ENCODE measurements around the gene POLDIP3.
"Not testable (repeated sequence)": the region's sequence is repeated elsewhere in the genome, so short reads cannot be mapped to it uniquely, and the experiment has no call there.

Gene POLDIP3

DNA sequence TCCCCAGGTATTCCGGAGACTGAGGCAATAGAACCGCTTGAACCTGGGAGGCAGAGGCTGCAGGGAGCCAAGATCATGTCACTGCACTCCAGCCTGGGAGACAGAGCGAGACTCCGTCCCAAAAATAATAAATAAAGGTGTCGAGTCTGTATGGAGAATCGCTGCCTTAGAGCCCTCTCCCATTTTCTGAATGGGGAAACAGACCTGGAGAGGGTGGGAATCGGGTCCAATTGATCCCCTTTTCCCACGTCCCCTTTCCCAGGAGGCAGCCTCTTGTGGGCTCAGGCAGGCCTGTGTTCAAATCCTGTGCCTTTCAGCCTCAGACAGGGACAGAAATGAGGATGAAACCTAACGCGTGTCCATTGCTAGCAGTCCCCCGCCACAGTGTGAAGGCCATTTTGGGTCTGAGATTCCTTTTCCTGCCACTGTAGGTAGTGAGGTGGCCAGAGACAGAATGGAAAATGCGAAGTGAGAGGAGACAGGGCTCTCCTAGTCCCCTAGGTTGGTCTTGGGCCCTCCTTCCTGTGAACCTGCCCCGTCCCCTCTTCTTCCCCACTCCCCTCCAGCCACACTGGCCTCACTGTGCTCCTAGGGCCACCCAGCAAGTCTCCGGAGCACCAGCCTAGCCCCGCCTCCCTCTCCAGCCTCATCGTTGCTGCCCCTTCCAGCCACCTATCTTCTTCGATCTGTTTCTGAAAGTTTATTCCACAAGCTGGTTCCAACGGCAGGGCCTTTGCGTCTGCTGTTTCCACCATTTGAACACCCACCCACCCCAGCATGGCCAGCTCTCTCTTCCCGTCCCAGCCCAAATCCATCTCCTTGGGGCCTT is 2.7 kb upstream of the POLDIP3 start:
- H3K4me1 Mint-ChIP-seq (ENCODE audit: low read depth) = peaks cover 31% of the 10 kb centered on the region
- no peak overlapping the region for H3K27ac Mint-ChIP-seq
- peaks cover 10% of the 10 kb centered on the region for H3K36me3 Mint-ChIP-seq (ENCODE audit: low read depth)
- no peaks in the 10 kb centered on the region for H3K27me3 Mint-ChIP-seq (ENCODE audit: low read depth)
- no peaks in the 10 kb centered on the region for H3K9me3 Mint-ChIP-seq
- H3K4me3 Mint-ChIP-seq = no peak overlapping the region

- peak overlapping the region; percentile 95 for H3K4me3 Mint-ChIP-seq
- H3K27ac Mint-ChIP-seq = peak overlapping the region; percentile 98
- not testable (repeated sequence) for H3K27me3 Mint-ChIP-seq (ENCODE audit: low read depth); H3K36me3 Mint-ChIP-seq (ENCODE audit: low read depth); H3K9me3 Mint-ChIP-seq
- H3K4me1 Mint-ChIP-seq (ENCODE audit: low read depth) = peaks cover 36% of the 10 kb centered on the region
Observed at GRCh38 chr22:42615860-42616175, 1.1 kb upstream of the POLDIP3 start.

GRCh38 chr22:42615092-42615859 is 593 bp upstream of the POLDIP3 start:
- H3K4me3 Mint-ChIP-seq = peak overlapping the region; percentile 95
- no peaks in the 10 kb centered on the region for H3K27me3 Mint-ChIP-seq (ENCODE audit: low read depth)
- peaks cover 38% of the 10 kb centered on the region for H3K4me1 Mint-ChIP-seq (ENCODE audit: low read depth)

GRCh38 chr22:42613872-42614301 is 796 bp downstream of the POLDIP3 start:
- Mint-ChIP-seq H3K4me3 (peak overlapping the region; percentile 91), H3K4me1 (ENCODE audit: low read depth) (peaks cover 41% of the 10 kb centered on the region), H3K9me3 (no peaks in the 10 kb centered on the region), H3K27me3 (ENCODE audit: low read depth) (no peaks in the 10 kb centered on the region), H3K36me3 (ENCODE audit: low read depth) (peaks cover 13% of the 10 kb centered on the region), H3K27ac (peak overlapping the region; percentile 92)

More at GRCh38 chr22:42615092-42615859, 593 bp upstream of the POLDIP3 start:
- Mint-ChIP-seq H3K27ac (peak overlapping the region; percentile 98), H3K9me3 (no peaks in the 10 kb centered on the region), H3K36me3 (ENCODE audit: low read depth) (peaks cover 10% of the 10 kb centered on the region)

- Mint-ChIP-seq H3K4me3 (no peak overlapping the region), H3K27ac (peak overlapping the region; percentile 31)
Observed at GRCh38 chr22:42612336-42612735, 2.3 kb downstream of the POLDIP3 start.

GRCh38 chr22:42611051-42611450 is 3.6 kb downstream of the POLDIP3 start:
- no peak overlapping the region for H3K4me3 Mint-ChIP-seq
- no peaks in the 10 kb centered on the region for H3K27me3 Mint-ChIP-seq (ENCODE audit: low read depth)
- peaks cover 38% of the 10 kb centered on the region for H3K4me1 Mint-ChIP-seq (ENCODE audit: low read depth)
- H3K9me3 Mint-ChIP-seq = no peaks in the 10 kb centered on the region
- H3K27ac Mint-ChIP-seq = no peak overlapping the region
- H3K36me3 Mint-ChIP-seq (ENCODE audit: low read depth) = peaks cover 16% of the 10 kb centered on the region

More at GRCh38 chr22:42612336-42612735, 2.3 kb downstream of the POLDIP3 start:
- no peaks in the 10 kb centered on the region for H3K9me3 Mint-ChIP-seq
- H3K4me1 Mint-ChIP-seq (ENCODE audit: low read depth) = peaks cover 36% of the 10 kb centered on the region
- H3K27me3 Mint-ChIP-seq (ENCODE audit: low read depth) = no peaks in the 10 kb centered on the region
- peaks cover 13% of the 10 kb centered on the region for H3K36me3 Mint-ChIP-seq (ENCODE audit: low read depth)

GRCh38 chr22:42610186-42610585 is 4.5 kb downstream of the POLDIP3 start:
- Mint-ChIP-seq H3K4me1 (ENCODE audit: low read depth) (peaks cover 32% of the 10 kb centered on the region), H3K4me3 (no peak overlapping the region), H3K9me3 (no peaks in the 10 kb centered on the region), H3K36me3 (ENCODE audit: low read depth) (peaks cover 16% of the 10 kb centered on the region), H3K27ac (peak overlapping the region; percentile 36), H3K27me3 (ENCODE audit: low read depth) (no peaks in the 10 kb centered on the region)

GRCh38 chr22:42608823-42609361 is 5.8 kb downstream of the POLDIP3 start:
- Mint-ChIP-seq H3K27me3 (ENCODE audit: low read depth) (no peaks in the 10 kb centered on the region), H3K27ac (no peak overlapping the region), H3K4me1 (ENCODE audit: low read depth) (peaks cover 28% of the 10 kb centered on the region), H3K4me3 (no peak overlapping the region), H3K36me3 (ENCODE audit: low read depth) (peaks cover 14% of the 10 kb centered on the region), H3K9me3 (no peaks in the 10 kb centered on the region)

DNA sequence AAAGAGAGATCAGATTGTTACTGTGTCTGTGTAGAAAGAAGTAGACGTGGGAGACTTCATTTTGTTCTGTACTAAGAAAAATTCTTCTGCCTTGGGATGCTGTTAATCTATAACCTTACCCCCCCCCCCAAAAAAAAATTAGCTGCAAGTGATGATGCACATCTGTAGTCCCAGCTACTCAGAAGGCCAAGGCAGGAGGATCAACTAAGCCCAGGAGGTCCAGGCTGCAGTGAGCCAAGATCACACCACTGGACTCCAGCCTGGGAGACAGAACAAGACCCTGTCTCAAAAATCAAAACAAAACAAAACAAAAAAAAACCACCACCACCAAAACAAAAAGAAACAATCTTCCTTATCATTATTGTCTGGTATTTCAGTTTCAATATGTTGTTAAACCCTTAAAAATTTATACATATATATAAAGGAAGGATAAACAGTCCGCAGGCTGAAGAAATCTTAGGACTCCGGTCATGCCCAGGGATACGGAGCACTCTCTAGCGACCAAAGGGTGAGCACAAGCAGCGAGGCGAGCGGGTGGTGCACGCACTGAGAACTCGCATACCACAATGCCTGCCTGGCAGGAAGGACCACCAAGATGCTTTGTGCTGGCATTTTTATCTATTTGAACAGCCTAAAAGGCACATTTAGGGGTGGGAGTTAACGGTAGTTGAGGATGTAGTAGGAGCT is 6.4 kb downstream of the POLDIP3 start:
- Mint-ChIP-seq H3K27me3 (ENCODE audit: low read depth) (no peaks in the 10 kb centered on the region), H3K36me3 (ENCODE audit: low read depth) (peaks cover 14% of the 10 kb centered on the region), H3K9me3 (no peaks in the 10 kb centered on the region), H3K4me3 (no peak overlapping the region), H3K27ac (no peak overlapping the region), H3K4me1 (ENCODE audit: low read depth) (peaks cover 28% of the 10 kb centered on the region)

DNA sequence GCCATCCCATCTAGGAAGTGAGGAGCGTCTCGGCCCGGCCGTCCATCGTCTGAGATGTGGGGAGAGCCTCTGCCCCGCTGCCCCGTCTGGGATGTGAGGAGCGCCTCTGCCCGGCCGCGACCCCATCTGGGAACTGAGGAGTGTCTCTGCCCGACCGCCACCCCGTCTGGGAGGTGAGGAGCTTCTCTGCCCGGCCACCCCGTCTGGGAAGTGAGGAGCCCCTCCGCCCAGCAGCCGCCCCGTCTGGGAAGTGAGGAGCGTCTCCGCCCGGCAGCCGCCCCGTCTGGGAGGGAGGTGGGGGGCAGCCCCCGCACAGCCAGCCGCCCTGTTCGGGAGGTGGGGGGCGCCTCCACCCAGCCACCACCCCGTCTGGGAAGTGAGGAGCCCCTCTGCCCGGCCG is 7.0 kb downstream of the POLDIP3 start:
- H3K4me3 Mint-ChIP-seq; H3K27ac Mint-ChIP-seq; H3K27me3 Mint-ChIP-seq (ENCODE audit: low read depth); H3K9me3 Mint-ChIP-seq: not testable (repeated sequence)
- Mint-ChIP-seq H3K36me3 (ENCODE audit: low read depth) (peaks cover 13% of the 10 kb centered on the region), H3K4me1 (ENCODE audit: low read depth) (peaks cover 21% of the 10 kb centered on the region)

- no peaks in the 10 kb centered on the region for H3K9me3 Mint-ChIP-seq
- peaks cover 28% of the 10 kb centered on the region for H3K36me3 Mint-ChIP-seq (ENCODE audit: low read depth)
- no peak overlapping the region for H3K27ac Mint-ChIP-seq
- H3K27me3 Mint-ChIP-seq (ENCODE audit: low read depth) = no peaks in the 10 kb centered on the region
- H3K4me1 Mint-ChIP-seq (ENCODE audit: low read depth) = peaks cover 9% of the 10 kb centered on the region
- H3K4me3 Mint-ChIP-seq = no peak overlapping the region
Observed at GRCh38 chr22:42604403-42604802, 10.3 kb downstream of the POLDIP3 start.

- Mint-ChIP-seq H3K4me3 (no peak overlapping the region), H3K36me3 (ENCODE audit: low read depth) (peaks cover 35% of the 10 kb centered on the region), H3K4me1 (ENCODE audit: low read depth) (peaks cover 9% of the 10 kb centered on the region), H3K27me3 (ENCODE audit: low read depth) (no peaks in the 10 kb centered on the region), H3K9me3 (no peaks in the 10 kb centered on the region), H3K27ac (no peak overlapping the region)
Observed at GRCh38 chr22:42603427-42603826, 11.3 kb downstream of the POLDIP3 start.

DNA sequence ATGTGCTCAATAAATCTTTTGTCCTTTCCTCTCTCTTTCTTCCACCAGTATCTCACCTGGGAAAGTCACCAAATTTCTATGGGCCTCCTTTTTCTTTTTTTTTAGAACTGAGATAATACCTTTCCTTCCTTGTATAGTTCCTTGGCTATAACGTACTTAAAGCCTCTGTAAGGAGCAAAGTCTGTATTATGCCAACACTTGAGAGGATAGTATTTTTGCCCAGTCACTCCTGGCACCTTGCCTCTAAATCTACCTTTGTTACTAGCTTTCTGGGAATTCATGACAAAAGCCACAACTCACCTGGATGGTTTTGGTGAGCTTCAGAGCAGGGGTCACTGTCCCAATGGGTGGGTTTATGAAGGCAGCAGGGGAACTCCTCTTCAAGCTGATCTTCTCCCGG is 12.2 kb downstream of the POLDIP3 start:
- no peak overlapping the region for H3K4me3 Mint-ChIP-seq
- no peaks in the 10 kb centered on the region for H3K27me3 Mint-ChIP-seq (ENCODE audit: low read depth)
- no peak overlapping the region for H3K27ac Mint-ChIP-seq
- H3K36me3 Mint-ChIP-seq (ENCODE audit: low read depth) = peaks cover 36% of the 10 kb centered on the region
- no peaks in the 10 kb centered on the region for H3K9me3 Mint-ChIP-seq
- H3K4me1 Mint-ChIP-seq (ENCODE audit: low read depth) = peaks cover 9% of the 10 kb centered on the region

- H3K27me3 Mint-ChIP-seq (ENCODE audit: low read depth) = no peaks in the 10 kb centered on the region
- H3K9me3 Mint-ChIP-seq = no peaks in the 10 kb centered on the region
- no peak overlapping the region for H3K27ac Mint-ChIP-seq
- H3K36me3 Mint-ChIP-seq (ENCODE audit: low read depth) = peaks cover 41% of the 10 kb centered on the region
- H3K4me3 Mint-ChIP-seq = no peak overlapping the region
- peaks cover 9% of the 10 kb centered on the region for H3K4me1 Mint-ChIP-seq (ENCODE audit: low read depth)
Observed at GRCh38 chr22:42601879-42602465, 12.7 kb downstream of the POLDIP3 start.
